Measurements from ENCODE around the gene SORT1. TPM values are rescaled to one million over a fixed set of nuclear protein-coding genes. Genes with fewer than 3 reads are reported as not detected.

SORT1 gene
- total and polyA plus RNA-seq, 2 donors = 3.6 to 10.3 TPM

GRCh38 chr1:109341944-109342930 is 55.5 kb downstream of the SORT1 start:
- no peak for DNase-seq (ENCODE audit: low read depth in 6 of 9, low spot score in 9 of 9)
- Histone ChIP-seq H3K27ac (ENCODE audit: low read depth in 1 of 2, low read length in 1 of 2) (no peak overlapping the region), H3K27me3 (ENCODE audit: control insufficient read depth in 2 of 2, insufficient read depth in 1 of 2, low read length in 1 of 2) (no peaks in the 10 kb centered on the region), H3K4me3 (ENCODE audit: low read length in 2 of 2) (no peak overlapping the region), H3K9me3 (ENCODE audit: control insufficient read depth in 2 of 2, insufficient read depth in 1 of 2, low read length in 1 of 2) (no peaks in the 10 kb centered on the region), H3K4me1 (ENCODE audit: control insufficient read depth in 2 of 2, insufficient read depth in 2 of 2, low read length in 2 of 2) (no peaks in the 10 kb centered on the region), H3K36me3 (ENCODE audit: control insufficient read depth in 2 of 2, insufficient read depth in 2 of 2, low read length in 1 of 2) (peaks cover 5 to 13% of the 10 kb centered on the region in 2 donors)
- 94% methylated on average over 9 of the region's 9 CpGs for WGBS

GRCh38 chr1:109338608-109339007 is 59.1 kb downstream of the SORT1 start:
- Histone ChIP-seq H3K36me3 (ENCODE audit: control insufficient read depth in 2 of 2, insufficient read depth in 2 of 2, low read length in 1 of 2) (peaks cover 11 to 21% of the 10 kb centered on the region in 2 donors), H3K27me3 (ENCODE audit: control insufficient read depth in 2 of 2, insufficient read depth in 1 of 2, low read length in 1 of 2) (no peaks in the 10 kb centered on the region), H3K9me3 (ENCODE audit: control insufficient read depth in 2 of 2, insufficient read depth in 1 of 2, low read length in 1 of 2) (no peaks in the 10 kb centered on the region), H3K4me1 (ENCODE audit: control insufficient read depth in 2 of 2, insufficient read depth in 2 of 2, low read length in 2 of 2) (no peaks in the 10 kb centered on the region), H3K27ac (ENCODE audit: low read depth in 1 of 2, low read length in 1 of 2) (no peak overlapping the region), H3K4me3 (ENCODE audit: low read length in 2 of 2) (no peak overlapping the region)
- 100% methylated on average over 3 of the region's 3 CpGs for WGBS
- no peak for DNase-seq (ENCODE audit: low read depth in 6 of 9, low spot score in 9 of 9)

GRCh38 chr1:109338091-109338490 is 59.6 kb downstream of the SORT1 start:
- no peak overlapping the region for H3K4me3 ChIP-seq (ENCODE audit: low read length in 2 of 2)
- 97% methylated on average over 6 of the region's 6 CpGs for WGBS
- H3K9me3 ChIP-seq (ENCODE audit: control insufficient read depth in 2 of 2, insufficient read depth in 1 of 2, low read length in 1 of 2) = no peaks in the 10 kb centered on the region
- H3K27me3 ChIP-seq (ENCODE audit: control insufficient read depth in 2 of 2, insufficient read depth in 1 of 2, low read length in 1 of 2) = no peaks in the 10 kb centered on the region
- peaks cover 11 to 21% of the 10 kb centered on the region in 2 donors for H3K36me3 ChIP-seq (ENCODE audit: control insufficient read depth in 2 of 2, insufficient read depth in 2 of 2, low read length in 1 of 2)
- H3K4me1 ChIP-seq (ENCODE audit: control insufficient read depth in 2 of 2, insufficient read depth in 2 of 2, low read length in 2 of 2) = no peaks in the 10 kb centered on the region
- DNase-seq (ENCODE audit: low read depth in 6 of 9, low spot score in 9 of 9) = no peak
- no peak overlapping the region for H3K27ac ChIP-seq (ENCODE audit: low read depth in 1 of 2, low read length in 1 of 2)

- Histone ChIP-seq H3K36me3 (ENCODE audit: control insufficient read depth in 2 of 2, insufficient read depth in 2 of 2, low read length in 1 of 2) (peaks cover 9 to 15% of the 10 kb centered on the region in 2 donors), H3K27me3 (ENCODE audit: control insufficient read depth in 2 of 2, insufficient read depth in 1 of 2, low read length in 1 of 2) (no peaks in the 10 kb centered on the region), H3K27ac (ENCODE audit: low read depth in 1 of 2, low read length in 1 of 2) (no peak overlapping the region), H3K4me1 (ENCODE audit: control insufficient read depth in 2 of 2, insufficient read depth in 2 of 2, low read length in 2 of 2) (no peaks in the 10 kb centered on the region), H3K9me3 (ENCODE audit: control insufficient read depth in 2 of 2, insufficient read depth in 1 of 2, low read length in 1 of 2) (peaks cover 0 to 3% of the 10 kb centered on the region in 2 donors), H3K4me3 (ENCODE audit: low read length in 2 of 2) (no peak overlapping the region)
- no peak for DNase-seq (ENCODE audit: low read depth in 6 of 9, low spot score in 9 of 9)
- WGBS = 97% methylated on average over 4 of the region's 4 CpGs
Measured at GRCh38 chr1:109335091-109335490, 62.6 kb downstream of the SORT1 start.

GRCh38 chr1:109331113-109331512 is 66.6 kb downstream of the SORT1 start:
- Histone ChIP-seq H3K4me1 (ENCODE audit: control insufficient read depth in 2 of 2, insufficient read depth in 2 of 2, low read length in 2 of 2) (no peaks in the 10 kb centered on the region), H3K36me3 (ENCODE audit: control insufficient read depth in 2 of 2, insufficient read depth in 2 of 2, low read length in 1 of 2) (peaks cover 19% of the 10 kb centered on the region in 2 donors), H3K9me3 (ENCODE audit: control insufficient read depth in 2 of 2, insufficient read depth in 1 of 2, low read length in 1 of 2) (peaks cover 0 to 3% of the 10 kb centered on the region in 2 donors), H3K4me3 (ENCODE audit: low read length in 2 of 2) (no peak overlapping the region), H3K27me3 (ENCODE audit: control insufficient read depth in 2 of 2, insufficient read depth in 1 of 2, low read length in 1 of 2) (no peaks in the 10 kb centered on the region), H3K27ac (ENCODE audit: low read depth in 1 of 2, low read length in 1 of 2) (no peak overlapping the region)
- no peak for DNase-seq (ENCODE audit: low read depth in 6 of 9, low spot score in 9 of 9)

GRCh38 chr1:109327285-109327684 is 70.4 kb downstream of the SORT1 start:
- Histone ChIP-seq H3K27me3 (ENCODE audit: control insufficient read depth in 2 of 2, insufficient read depth in 1 of 2, low read length in 1 of 2) (no peaks in the 10 kb centered on the region), H3K4me1 (ENCODE audit: control insufficient read depth in 2 of 2, insufficient read depth in 2 of 2, low read length in 2 of 2) (no peaks in the 10 kb centered on the region), H3K4me3 (ENCODE audit: low read length in 2 of 2) (no peak overlapping the region), H3K9me3 (ENCODE audit: control insufficient read depth in 2 of 2, insufficient read depth in 1 of 2, low read length in 1 of 2) (peaks cover 0 to 2% of the 10 kb centered on the region in 2 donors), H3K27ac (ENCODE audit: low read depth in 1 of 2, low read length in 1 of 2) (no peak overlapping the region), H3K36me3 (ENCODE audit: control insufficient read depth in 2 of 2, insufficient read depth in 2 of 2, low read length in 1 of 2) (peaks cover 14 to 23% of the 10 kb centered on the region in 2 donors)
- WGBS = 98% methylated on average over 5 of the region's 5 CpGs
- DNase-seq (ENCODE audit: low read depth in 6 of 9, low spot score in 9 of 9) = no peak

- Histone ChIP-seq H3K4me3 (ENCODE audit: low read length in 2 of 2) (no peak overlapping the region), H3K27me3 (ENCODE audit: control insufficient read depth in 2 of 2, insufficient read depth in 1 of 2, low read length in 1 of 2) (no peaks in the 10 kb centered on the region), H3K27ac (ENCODE audit: low read depth in 1 of 2, low read length in 1 of 2) (no peak overlapping the region), H3K36me3 (ENCODE audit: control insufficient read depth in 2 of 2, insufficient read depth in 2 of 2, low read length in 1 of 2) (peaks cover 19 to 31% of the 10 kb centered on the region in 2 donors), H3K4me1 (ENCODE audit: control insufficient read depth in 2 of 2, insufficient read depth in 2 of 2, low read length in 2 of 2) (no peaks in the 10 kb centered on the region), H3K9me3 (ENCODE audit: control insufficient read depth in 2 of 2, insufficient read depth in 1 of 2, low read length in 1 of 2) (no peaks in the 10 kb centered on the region)
- over 99% methylated on average over 6 of the region's 6 CpGs for WGBS
- DNase-seq (ENCODE audit: low read depth in 6 of 9, low spot score in 9 of 9) = no peak
Measured at GRCh38 chr1:109322974-109323373, 74.7 kb downstream of the SORT1 start.

GRCh38 chr1:109319114-109319513 is 78.6 kb downstream of the SORT1 start:
- 98% methylated on average over 3 of the region's 3 CpGs for WGBS
- H3K36me3 ChIP-seq (ENCODE audit: control insufficient read depth in 2 of 2, insufficient read depth in 2 of 2, low read length in 1 of 2) = peaks cover 14 to 29% of the 10 kb centered on the region in 2 donors

GRCh38 chr1:109316506-109316905 is 81.2 kb downstream of the SORT1 start:
- Histone ChIP-seq H3K4me1 (ENCODE audit: control insufficient read depth in 2 of 2, insufficient read depth in 2 of 2, low read length in 2 of 2) (no peaks in the 10 kb centered on the region), H3K9me3 (ENCODE audit: control insufficient read depth in 2 of 2, insufficient read depth in 1 of 2, low read length in 1 of 2) (no peaks in the 10 kb centered on the region), H3K27me3 (ENCODE audit: control insufficient read depth in 2 of 2, insufficient read depth in 1 of 2, low read length in 1 of 2) (no peaks in the 10 kb centered on the region), H3K36me3 (ENCODE audit: control insufficient read depth in 2 of 2, insufficient read depth in 2 of 2, low read length in 1 of 2) (peaks cover 20 to 25% of the 10 kb centered on the region in 2 donors), H3K27ac (ENCODE audit: low read depth in 1 of 2, low read length in 1 of 2) (no peak overlapping the region), H3K4me3 (ENCODE audit: low read length in 2 of 2) (no peak overlapping the region)
- WGBS = 98% methylated on average over 1 of the region's 1 CpG
- no peak for DNase-seq (ENCODE audit: low read depth in 6 of 9, low spot score in 9 of 9)

More at GRCh38 chr1:109319114-109319513, 78.6 kb downstream of the SORT1 start:
- Histone ChIP-seq H3K27ac (ENCODE audit: low read depth in 1 of 2, low read length in 1 of 2) (no peak overlapping the region), H3K27me3 (ENCODE audit: control insufficient read depth in 2 of 2, insufficient read depth in 1 of 2, low read length in 1 of 2) (no peaks in the 10 kb centered on the region), H3K4me3 (ENCODE audit: low read length in 2 of 2) (no peak overlapping the region), H3K4me1 (ENCODE audit: control insufficient read depth in 2 of 2, insufficient read depth in 2 of 2, low read length in 2 of 2) (no peaks in the 10 kb centered on the region), H3K9me3 (ENCODE audit: control insufficient read depth in 2 of 2, insufficient read depth in 1 of 2, low read length in 1 of 2) (no peaks in the 10 kb centered on the region)
- DNase-seq (ENCODE audit: low read depth in 6 of 9, low spot score in 9 of 9) = no peak
